ENCODE results near the gene EPB41. TPM values are rescaled to one million over a fixed set of nuclear protein-coding genes. Genes with fewer than 3 reads are reported as not detected.

EPB41 gene
- total RNA-seq: 10 to 100 TPM; 45.8 to 82.2 (median 76.3) TPM
- long read RNA-seq, donor 1, partial matches to known transcripts: 1 of 9 reads
- long read RNA-seq, donor 1, other reads (novel, unspliced or antisense): 8 of 9 reads
- long read RNA-seq, donor 2, partial matches to known transcripts: 4 of 6 reads
- long read RNA-seq, donor 2, other reads (novel, unspliced or antisense): 2 of 6 reads

GRCh38 chr1:28914228-28915030 lies at the start of gene EPB41:
Gene EPB41 (plus strand): TSS chr1:28914569. CDS start chr1:28987438, 72,869 bp downstream.
- TF ChIP-seq CTCF (IDR thresholded peaks at IDR 0.05): no peak
- DNase-seq (peak; percentile 93 to 94 (median 93)), ATAC-seq (peak; percentile 97)

GRCh38 chr1:28864695-28865094 lies 49.7 kb upstream of the EPB41 start:
- no peaks in the 10 kb centered on the region for H3K9me3 ChIP-seq
- no peaks in the 10 kb centered on the region for H3K36me3 ChIP-seq (ENCODE audit: low read depth)
- no peak for TF ChIP-seq CTCF (IDR thresholded peaks at IDR 0.05)
- DNase-seq (no peak), ATAC-seq (no peak)
- H3K4me3 ChIP-seq: no peak overlapping the region
- H3K4me1 ChIP-seq (ENCODE audit: low read depth): peaks cover 6% of the 10 kb centered on the region
- intact Hi-C loops (cut with DNase I, micrococcal nuclease): no loop called here

More at GRCh38 chr1:28914228-28915030, at the start of gene EPB41:
- Histone ChIP-seq H3K4me1 (ENCODE audit: low read depth) (peaks cover 8% of the 10 kb centered on the region), H3K36me3 (ENCODE audit: low read depth) (no peaks in the 10 kb centered on the region), H3K4me3 (peak within 1 kb of the TSS; percentile 62), H3K9me3 (no peaks in the 10 kb centered on the region)
- intact Hi-C loops (cut with DNase I, micrococcal nuclease): no loop called here

- TF ChIP-seq CTCF (IDR thresholded peaks at IDR 0.05): no peak
- DNase-seq (no peak), ATAC-seq (no peak)
- intact Hi-C loops (cut with DNase I, micrococcal nuclease): no loop called here
- no peak overlapping the region for H3K4me3 ChIP-seq
- H3K4me1 ChIP-seq (ENCODE audit: low read depth): no peaks in the 10 kb centered on the region
- no peaks in the 10 kb centered on the region for H3K9me3 ChIP-seq
- no peaks in the 10 kb centered on the region for H3K36me3 ChIP-seq (ENCODE audit: low read depth)
These were observed 48.2 kb upstream of the EPB41 start for GRCh38 chr1:28865997-28866650.

- no peaks in the 10 kb centered on the region for H3K9me3 ChIP-seq
- H3K4me3 ChIP-seq: no peak overlapping the region
- no peak for TF ChIP-seq CTCF (IDR thresholded peaks at IDR 0.05)
- DNase-seq (no peak), ATAC-seq (no peak)
- intact Hi-C loops (cut with DNase I, micrococcal nuclease): no loop called here
- H3K4me1 ChIP-seq (ENCODE audit: low read depth): no peaks in the 10 kb centered on the region
- H3K36me3 ChIP-seq (ENCODE audit: low read depth): no peaks in the 10 kb centered on the region
These were observed 46.5 kb upstream of the EPB41 start for GRCh38 chr1:28867850-28868249.

- intact Hi-C loops (cut with DNase I, micrococcal nuclease): loop anchor here (5.0 to 10.0 kb wide), 3 partner anchors 83 to 345 kb away; no protein-coding TSS in a partner anchor
- ATAC-seq: no peak
- Histone ChIP-seq H3K36me3 (ENCODE audit: low read depth) (no peaks in the 10 kb centered on the region), H3K4me3 (no peak overlapping the region), H3K9me3 (no peaks in the 10 kb centered on the region), H3K4me1 (ENCODE audit: low read depth) (no peaks in the 10 kb centered on the region)
- DNase-seq: no peak
- TF ChIP-seq CTCF (IDR thresholded peaks at IDR 0.05): no peak
These were observed 44.4 kb upstream of the EPB41 start for GRCh38 chr1:28869952-28870351.

Measured in mucosa of descending colon (tissue), 3 donors.